HK-2 (cell line): ENCODE data around the gene MRPL48.
A peak's percentile ranks its signal among the peaks of the same experiment; 100 is the strongest.
"Not testable (repeated sequence)": the region's sequence is repeated elsewhere in the genome, so short reads cannot be mapped to it uniquely, and the experiment has no call there.

ENCODE experiments used
- DNase-seq: peaks from one replicate; pipeline ENCODE4 v3.0.0-alpha.2; 2018; ENCODE audit not compliant: unreplicated experiment

MRPL48 gene

DNA sequence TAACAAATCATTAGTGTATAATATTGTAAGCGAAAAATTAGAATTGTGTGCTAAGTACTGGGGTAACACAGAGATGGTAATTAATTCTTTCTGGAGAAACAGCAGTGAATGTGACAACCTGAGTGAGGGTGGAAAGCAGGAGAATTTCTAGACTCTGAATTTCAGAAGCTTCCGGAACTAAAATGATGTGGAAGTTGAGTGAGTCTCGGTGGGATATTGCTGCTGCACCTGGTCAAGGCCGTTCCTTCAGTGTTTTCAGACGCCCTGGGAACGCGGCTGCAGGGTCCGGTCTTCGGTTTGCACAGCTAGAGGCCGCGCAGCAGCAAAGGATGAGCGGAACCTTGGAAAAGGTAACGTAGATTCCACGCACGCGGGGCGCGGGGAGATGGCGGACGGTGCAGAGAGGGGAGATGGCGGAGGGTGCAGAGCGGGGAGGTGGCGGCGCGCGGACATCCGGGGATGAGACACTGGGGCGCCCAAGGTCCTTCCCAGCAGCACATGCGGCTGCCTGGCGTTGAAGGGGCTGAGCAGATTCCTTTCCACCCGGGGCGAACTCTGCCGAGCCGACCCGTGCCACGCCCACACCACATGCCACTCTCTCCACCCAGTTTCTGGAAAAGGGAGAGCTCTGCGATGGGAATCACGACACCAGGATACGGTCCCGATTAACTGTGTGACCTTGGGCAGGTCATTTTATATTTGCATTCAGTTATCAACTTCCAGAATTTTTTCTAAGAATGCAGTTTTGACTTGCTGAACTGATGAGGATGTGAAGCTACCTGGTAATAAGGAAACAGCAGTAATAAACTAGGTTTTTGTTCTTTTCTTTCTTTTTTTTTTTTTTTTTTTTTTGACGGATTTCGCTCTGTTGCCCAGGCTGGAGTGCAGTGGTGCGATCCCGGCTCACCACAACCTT is at the start of gene MRPL48:
TSS of gene MRPL48 (plus strand) at position 232 of the 916 bp plus-strand sequence. CDS start at position 330, 98 bp downstream.
- DNase-seq = peak; percentile 88

DNA sequence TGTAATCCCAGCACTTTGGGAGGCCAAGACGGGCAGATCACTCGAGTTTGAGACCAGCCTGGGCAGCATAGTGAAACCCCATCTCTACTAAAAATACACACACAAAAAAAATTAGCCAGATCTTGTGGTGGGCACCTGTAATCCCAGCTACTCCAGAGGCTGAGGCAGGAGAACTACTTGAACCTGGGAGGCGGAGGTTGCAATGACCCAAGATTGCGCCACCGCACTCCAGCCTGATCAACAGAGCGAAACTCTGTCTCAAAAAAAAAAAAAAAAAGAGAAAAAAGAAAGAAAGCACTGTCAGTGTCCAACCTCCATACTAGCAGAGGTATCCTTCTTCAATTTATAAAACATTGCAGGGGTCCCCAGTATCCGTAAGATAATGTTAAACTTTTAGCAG is 44.6 kb upstream of the MRPL48 start:
- no peak for DNase-seq

DNA sequence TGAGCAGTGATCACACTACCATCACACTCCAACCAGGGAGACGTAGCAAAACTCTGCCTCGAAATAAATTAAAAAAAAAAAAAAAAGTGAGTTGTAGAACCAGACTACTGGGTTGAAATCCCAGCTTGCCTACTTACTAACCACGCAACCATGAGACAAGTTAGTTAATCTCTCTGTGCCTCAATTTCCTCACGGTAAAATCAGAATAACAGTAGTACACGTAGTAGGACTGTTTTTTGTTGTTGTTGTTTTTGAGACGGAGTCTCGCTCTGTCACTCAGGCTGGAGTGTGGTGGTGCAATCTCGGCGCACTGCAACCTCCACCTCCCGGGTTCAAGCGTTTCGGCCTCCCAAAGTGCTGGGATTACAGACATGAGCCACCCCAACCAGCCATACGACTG is 41.0 kb upstream of the MRPL48 start:
- DNase-seq = no peak

DNA sequence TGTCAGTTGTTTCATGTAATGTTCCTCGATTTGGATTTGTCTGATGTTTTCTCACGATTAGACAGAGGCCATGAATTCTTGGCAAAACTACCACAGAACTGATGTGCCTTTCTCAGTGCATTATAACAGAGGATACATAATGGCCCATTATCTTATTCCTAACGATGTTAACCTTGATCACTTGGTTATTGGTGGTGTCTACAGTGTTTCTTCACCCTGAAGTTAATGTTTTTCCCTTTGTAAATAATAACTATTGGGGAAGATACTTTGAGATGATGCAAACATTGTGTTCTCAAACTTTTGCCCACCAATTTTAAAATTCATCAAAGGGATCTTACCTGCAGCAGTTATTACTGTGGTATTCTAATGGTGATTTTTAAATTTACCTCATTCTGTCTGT is 39.9 kb upstream of the MRPL48 start:
- no peak for DNase-seq

DNA sequence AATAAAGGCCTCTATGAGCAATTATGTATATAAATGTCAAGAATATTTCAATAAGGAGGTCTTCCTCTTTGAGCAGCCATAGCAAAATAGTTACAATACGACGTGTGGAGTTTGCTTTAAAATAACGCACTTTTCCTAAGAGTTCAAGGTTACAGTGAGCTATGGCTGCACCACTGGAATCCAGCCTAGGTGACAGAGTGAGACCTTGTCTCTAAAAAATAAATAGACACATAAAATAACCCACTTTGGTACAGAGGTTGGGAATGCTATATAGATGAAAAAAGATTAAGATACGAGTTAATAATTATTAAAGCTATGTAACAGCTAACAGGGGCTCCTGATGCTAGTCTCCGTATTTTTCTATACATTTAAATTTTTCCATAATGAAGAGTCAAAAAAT is 39.4 kb upstream of the MRPL48 start:
- DNase-seq = no peak

DNA sequence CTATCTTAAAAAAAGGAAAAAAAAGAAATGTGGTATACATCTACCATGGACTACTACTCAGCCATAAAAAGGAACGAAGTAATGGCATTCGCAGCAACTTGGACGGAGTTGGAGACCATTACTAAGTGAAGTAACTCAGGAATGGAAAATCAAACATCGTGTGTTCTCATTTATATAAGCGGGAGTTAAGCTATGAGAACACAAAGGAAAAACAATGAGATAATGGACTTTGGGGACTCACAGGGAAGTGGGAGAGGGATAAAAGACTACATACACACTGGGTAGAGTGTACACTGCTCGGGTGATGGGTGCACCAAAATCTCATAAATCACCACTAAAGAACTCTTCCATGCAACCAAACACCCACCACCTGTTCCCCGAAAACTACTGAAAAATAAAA is 38.6 kb upstream of the MRPL48 start:
- DNase-seq = no peak

DNA sequence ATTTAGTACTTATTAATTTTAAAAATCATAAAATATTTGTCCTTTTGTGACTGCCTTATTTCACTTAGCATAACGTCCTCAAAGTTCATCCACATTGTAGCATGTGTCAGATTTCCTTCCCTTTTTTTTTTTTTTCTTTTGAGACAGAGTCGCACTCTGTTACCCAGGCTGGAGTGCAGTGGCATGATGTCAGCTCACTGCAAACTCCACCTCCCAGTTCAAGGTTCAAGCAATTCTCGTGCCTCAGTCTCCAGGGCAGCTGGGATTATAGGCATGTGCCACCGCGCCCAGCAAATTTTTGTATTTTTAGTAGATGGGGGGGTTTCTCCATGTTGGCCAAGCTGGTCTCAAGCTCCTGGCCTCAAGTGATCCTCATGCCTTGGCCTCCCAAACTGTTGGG is 37.4 kb upstream of the MRPL48 start:
- no peak for DNase-seq

DNA sequence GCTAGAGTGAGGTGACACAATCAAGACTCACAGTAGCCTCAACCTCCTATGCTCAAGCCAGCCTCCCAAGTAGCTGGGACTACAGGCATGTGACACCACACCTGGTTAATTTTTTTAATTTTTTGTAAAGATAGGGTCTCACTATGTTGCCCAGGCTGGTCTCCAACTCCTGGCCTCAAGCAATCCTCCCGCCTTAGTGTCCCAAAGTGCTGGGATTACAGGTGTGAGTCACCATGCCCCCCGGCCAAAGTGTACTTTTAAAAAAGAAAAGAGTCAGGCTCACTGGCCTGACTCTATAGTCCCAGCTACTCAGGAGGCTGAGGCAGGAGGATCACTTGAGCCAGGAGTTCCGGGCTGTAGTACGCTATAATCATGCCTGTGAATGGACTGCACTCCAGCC is 36.8 kb upstream of the MRPL48 start:
- DNase-seq = not testable (repeated sequence)

DNA sequence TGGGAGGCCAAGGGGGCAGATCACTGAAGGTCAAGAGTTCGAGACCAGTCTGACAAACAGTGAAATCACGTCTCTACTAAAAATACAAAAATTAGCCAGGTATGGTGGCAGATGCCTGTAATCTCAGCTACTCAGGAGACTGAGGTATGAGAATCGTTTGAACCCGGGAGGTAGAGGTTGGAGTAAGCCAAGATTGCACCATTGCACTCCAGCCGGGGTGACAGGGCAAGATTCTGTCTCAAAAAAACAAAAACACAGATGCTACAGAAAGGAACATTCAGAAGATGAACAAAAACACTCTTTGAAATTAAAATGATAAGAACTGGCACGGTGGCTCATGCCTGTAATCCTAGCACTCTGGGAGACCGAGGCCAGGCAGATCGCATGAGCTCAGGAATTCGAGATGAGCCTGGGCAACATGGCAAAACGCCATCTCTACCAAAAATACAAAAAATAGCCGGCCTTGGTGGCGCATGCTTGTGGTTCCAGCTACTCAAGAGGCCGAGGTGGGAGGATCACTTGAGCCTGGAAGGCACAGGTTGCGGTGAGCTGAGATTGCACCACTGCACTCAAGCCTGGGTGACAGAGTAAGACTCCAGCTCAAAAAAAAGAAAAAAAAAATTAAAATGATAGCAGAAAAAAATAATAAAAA is 35.3 kb upstream of the MRPL48 start:
- DNase-seq = no peak

DNA sequence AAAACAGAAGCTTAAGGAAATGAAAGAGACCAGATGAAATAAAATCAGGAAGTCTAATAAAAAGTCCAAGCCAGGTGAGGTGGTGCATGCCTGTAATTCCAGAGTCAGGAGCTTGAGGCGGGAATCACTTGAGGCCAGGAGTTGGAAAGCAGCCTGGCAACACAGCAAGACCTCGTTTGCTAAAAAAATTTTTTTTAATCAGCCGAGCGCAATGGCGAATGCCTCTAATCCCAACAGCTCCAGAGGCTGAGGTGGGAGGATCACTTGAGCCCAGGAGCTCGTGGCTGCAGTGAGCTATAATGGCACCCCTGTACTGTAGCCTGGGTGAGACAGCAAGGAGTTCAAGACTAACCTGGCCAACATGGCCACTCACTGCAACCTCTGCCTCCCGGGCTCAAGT is 34.8 kb upstream of the MRPL48 start:
- no peak for DNase-seq

DNA sequence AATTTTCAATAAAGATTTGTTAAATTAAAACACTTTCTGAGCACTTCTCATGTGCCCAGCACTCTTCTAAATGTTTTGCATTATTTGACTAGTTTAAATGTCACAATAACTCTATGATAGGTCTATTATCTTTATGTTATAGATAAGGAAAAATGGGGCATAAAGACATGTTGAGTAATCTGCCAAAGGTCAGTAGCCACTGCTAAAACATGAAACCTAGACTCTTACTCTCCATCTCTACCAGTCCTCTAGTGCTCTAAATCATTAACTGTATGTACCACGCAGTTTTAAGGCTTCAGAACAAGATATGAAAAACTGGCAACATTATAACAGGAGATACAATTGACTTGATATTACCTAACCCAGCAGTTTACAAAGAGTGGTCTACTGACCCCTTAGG is 33.7 kb upstream of the MRPL48 start:
- DNase-seq = no peak

DNA sequence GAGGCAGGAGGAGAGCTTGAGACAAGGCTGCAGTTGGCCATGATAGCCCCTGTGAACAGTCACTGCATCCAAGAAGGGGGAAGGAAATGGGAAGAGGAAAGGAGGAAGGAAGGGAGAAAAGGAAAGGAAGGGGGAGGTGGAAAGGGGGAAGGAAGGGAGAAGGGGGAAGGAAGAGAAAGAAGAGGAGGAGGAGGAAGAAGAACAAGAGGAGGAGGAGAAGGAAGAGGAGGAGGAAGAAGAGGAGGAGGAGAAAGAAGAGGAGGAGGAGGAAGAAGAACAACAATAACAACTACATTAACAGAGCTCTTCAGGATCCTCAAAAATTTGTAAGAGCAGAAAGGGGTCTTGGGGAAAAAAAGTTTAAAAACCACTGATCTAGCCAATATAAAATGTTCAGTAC is 32.0 kb upstream of the MRPL48 start:
- no peak for DNase-seq

DNA sequence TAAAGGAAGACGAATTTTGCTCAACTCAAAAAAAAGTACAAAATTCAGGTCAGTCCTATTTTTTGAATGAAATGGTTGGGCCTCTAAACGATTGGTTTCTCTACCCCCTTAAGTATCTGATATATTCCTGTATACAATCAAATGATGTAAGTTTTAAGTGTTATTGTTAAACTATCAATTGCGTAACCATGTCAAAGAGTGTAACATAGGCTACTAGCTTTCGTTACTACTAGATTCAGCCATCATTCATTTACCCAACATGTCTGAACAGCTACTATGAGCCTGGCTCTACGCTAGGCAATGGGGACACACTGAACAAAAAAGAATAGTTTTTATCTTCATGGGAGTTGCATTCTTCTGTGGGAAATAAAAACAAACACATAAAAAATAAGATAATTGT is 30.1 kb upstream of the MRPL48 start:
- no peak for DNase-seq

DNA sequence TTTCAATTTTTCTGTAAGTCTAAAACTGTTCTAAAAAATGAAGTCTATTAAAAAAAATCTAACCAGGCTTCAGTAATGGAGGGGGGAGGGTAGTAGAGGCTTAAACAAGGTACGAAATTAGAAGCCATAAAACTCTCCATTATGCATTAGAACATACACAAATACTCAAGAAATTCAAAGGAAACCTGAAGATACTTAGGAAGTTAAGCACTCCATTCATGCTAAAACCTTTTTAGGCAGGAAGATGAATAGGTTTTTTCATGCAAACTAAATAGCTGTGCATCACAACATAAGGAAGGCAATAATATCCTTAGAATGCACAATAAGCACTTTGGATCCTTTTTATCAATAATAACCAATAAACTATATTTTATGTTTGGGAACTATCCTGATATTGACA is 29.2 kb upstream of the MRPL48 start:
- DNase-seq = no peak

DNA sequence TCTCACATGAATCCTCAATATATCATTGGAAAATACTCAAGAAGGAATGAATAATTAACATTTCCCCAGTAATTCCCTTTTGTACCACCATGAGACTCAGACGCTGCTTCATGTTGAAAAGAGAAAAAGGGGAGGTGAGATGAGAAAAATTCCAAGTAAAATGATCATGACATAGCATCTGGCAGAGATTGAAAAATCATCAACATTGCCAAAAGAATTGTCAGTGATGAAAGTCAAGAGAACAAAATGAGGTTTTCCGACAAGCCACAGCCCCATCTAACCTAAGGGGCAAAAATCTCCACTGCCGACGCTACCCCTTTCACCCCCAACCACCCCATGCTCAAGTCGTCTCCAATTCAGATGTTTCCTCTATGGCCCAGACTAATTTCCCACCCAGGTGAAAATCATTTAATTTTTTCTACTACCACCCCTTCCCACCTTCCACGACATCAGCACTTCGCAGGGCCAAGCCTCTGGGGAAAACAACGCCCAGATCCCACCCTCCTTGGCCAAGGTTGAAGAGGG is 28.0 kb upstream of the MRPL48 start:
- DNase-seq = no peak

DNA sequence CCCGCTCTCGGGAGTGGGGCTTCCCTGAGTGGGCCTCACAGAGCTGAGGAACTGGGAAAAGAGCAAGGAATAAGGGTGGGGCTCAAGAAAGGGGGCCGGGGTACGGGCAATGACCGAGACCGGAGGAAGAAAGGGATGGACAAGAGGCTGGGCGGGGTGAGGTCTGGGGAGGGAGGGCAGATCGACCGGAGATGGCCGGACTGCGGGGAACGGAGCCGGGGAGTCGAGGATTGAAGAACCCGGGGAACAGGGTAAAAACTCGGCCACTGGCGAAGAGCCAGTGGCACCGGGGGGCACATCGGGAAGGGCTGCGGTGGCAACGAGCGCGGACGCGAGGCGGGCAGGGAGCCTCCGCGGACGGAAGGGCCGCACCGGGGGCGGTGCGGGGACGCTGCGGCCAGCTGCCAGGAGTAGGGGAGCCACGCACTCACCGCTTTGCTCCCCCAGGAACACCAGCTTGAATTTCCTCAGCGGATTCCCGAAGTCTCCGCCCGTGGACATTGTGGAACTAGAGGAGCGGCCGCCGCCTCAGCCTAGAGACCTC is 27.5 kb upstream of the MRPL48 start:
- DNase-seq = peak; percentile 37

DNA sequence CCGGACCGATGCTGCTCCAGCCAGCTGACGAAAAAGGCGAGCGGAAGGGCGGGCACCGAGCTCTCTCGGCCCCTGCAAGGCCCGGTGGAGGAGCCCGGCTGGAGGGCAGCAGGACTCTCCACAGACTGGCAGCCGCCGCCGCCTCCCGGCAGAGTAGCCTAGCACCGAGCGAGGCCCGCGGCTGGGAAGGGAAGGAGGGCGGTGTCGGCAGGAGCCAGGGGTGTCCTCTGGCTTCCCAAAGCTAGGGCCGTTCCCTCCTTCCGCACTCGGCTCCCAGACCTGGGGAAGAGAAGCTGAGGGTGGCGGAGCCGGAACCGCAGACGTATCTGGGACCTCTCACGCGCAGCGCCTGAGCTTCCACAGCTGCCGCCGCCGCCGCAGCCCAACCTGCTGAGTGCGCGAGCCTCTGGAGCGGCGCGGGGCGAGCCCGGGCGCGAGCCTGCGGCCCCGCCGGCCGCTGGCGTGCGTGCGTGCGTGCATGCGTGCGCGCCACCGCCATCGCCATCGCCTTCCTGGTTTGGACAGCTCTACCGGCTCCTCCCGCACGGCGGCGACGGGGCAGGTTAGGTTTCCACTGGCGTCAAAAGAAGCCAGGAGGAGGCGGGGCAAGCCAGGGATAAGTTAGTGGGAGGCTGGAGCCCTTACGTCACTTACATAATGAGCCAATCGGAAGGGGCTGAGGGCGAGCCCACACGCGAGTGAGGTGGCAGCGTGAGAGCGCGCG is 26.8 kb upstream of the MRPL48 start, which contains the start of gene RAB6A:
TSS of gene RAB6A (minus strand) at position 396 of the 724 bp plus-strand sequence. CDS start 439 bp downstream, outside the sequence.
- peak; percentile 98 for DNase-seq

DNA sequence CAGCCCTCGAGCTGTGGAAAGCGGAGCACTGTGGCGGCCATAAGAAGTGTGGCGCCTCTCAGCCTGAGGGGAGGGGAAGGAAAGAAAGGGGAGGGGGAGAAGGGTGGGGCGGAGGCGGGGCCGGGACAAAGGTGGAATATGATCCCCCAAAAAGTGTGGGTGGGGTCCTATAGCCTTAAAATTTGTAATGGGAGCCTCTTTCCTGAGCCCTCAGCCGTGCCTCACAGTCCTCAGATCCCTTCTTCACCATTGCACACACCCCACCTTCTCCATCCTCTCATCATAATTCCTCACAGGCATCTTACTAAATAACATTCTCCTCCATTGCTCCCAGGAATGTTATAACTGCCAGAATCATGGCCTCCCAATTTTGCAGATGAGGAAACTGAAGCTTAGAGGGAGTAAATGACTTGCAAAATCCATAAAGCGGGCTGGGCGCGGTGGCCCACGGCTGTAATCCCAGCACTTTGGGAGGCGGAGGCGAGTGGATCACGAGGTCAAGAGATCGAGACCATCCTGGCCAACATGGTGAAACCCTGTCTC is 26.2 kb upstream of the MRPL48 start:
- DNase-seq = no peak

DNA sequence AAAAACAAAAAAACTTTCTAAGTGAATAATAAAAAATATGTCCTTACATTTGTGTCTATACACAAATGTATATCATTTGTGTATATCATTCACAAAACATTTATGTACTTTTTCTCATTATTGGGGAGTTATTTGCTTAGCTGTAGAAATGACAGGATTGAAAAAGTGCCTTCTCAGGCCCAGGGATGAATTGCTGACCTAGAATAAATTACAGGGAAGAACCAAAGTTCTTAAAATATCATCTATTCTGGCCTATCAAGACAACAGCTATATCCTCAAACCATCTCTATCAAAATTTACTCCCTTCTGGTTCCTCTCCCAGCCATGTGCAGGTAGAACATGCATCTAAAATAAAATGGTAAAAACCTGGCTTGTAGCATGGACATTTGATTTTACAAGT is 24.9 kb upstream of the MRPL48 start:
- DNase-seq = no peak

DNA sequence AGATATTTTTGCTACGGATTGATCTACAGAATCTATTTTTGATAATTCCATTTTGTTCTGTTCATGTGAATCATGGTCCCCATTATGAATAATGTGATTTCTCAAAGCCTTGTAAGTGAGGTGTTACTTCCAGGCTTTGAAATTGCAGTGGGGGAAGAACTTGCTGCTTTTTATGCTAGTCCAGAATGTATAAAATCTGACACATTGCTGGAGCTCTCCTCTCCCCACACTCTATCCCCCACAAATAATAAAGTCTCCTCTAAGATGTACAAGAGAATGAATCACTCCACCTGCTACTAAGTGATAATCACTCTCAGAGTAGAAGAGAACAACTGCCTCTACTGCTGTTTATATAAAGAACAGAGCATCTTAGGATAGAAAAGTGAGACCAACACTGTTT is 20.9 kb upstream of the MRPL48 start:
- DNase-seq = no peak

DNA sequence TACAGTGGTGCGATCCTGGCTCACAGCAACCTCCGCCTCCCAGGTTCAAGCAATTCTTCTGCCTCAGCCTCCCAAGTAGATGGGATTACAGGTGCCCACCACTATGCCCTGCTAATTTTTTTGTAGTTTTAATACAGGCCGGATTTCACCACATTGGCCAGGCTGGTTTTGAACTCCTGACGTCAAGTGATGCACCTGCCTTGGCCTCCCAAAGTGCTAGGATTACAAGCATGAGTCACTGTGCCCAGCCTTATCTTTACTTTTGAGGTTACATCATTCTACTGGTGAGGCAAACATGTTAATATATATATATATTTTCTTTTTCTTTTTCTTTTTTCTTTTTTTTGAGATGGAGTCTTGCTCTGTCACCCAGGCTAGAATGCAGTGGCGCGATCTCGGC is 16.9 kb upstream of the MRPL48 start:
- not testable (repeated sequence) for DNase-seq
